ENCODE results near the gene CCNL1.
"Not testable (repeated sequence)": the region's sequence is repeated elsewhere in the genome, so short reads cannot be mapped to it uniquely, and the experiment has no call there.

CCNL1 gene

GRCh38 chr3:157182879-157183278 lies 22.9 kb upstream of the CCNL1 start:
- ATAC-seq (ENCODE audit: low read depth) (no peak), DNase-seq (ENCODE audit: low spot score) (no peak)
- Histone ChIP-seq H3K36me3 (ENCODE audit: low read depth) (no peaks in the 10 kb centered on the region), H3K27ac (ENCODE audit: poor library complexity, severe bottlenecking) (no peak overlapping the region), H3K4me1 (ENCODE audit: insufficient read depth, poor library complexity, severe bottlenecking) (no peaks in the 10 kb centered on the region), H3K4me3 (ENCODE audit: severe bottlenecking) (no peak overlapping the region), H3K27me3 (ENCODE audit: insufficient read depth, poor library complexity, severe bottlenecking) (no peaks in the 10 kb centered on the region), H3K9me3 (ENCODE audit: severe bottlenecking) (peaks cover 4% of the 10 kb centered on the region)
- peak; percentile 11 for TF ChIP-seq CTCF (IDR thresholded peaks at IDR 0.05; ENCODE audit: poor library complexity, severe bottlenecking)

GRCh38 chr3:157180262-157180661 lies 20.3 kb upstream of the CCNL1 start:
- DNase-seq (ENCODE audit: low spot score) (no peak), ATAC-seq (ENCODE audit: low read depth) (no peak)
- Histone ChIP-seq H3K36me3 (ENCODE audit: low read depth) (no peaks in the 10 kb centered on the region), H3K27ac (ENCODE audit: poor library complexity, severe bottlenecking) (no peak overlapping the region), H3K4me1 (ENCODE audit: insufficient read depth, poor library complexity, severe bottlenecking) (peaks cover 5% of the 10 kb centered on the region), H3K27me3 (ENCODE audit: insufficient read depth, poor library complexity, severe bottlenecking) (no peaks in the 10 kb centered on the region), H3K4me3 (ENCODE audit: severe bottlenecking) (no peak overlapping the region), H3K9me3 (ENCODE audit: severe bottlenecking) (no peaks in the 10 kb centered on the region)
- no peak for TF ChIP-seq CTCF (IDR thresholded peaks at IDR 0.05; ENCODE audit: poor library complexity, severe bottlenecking)

- H3K27me3 ChIP-seq (ENCODE audit: insufficient read depth, poor library complexity, severe bottlenecking) = no peaks in the 10 kb centered on the region
- no peak for DNase-seq (ENCODE audit: low spot score)
- H3K36me3 ChIP-seq (ENCODE audit: low read depth) = no peaks in the 10 kb centered on the region
- H3K9me3 ChIP-seq (ENCODE audit: severe bottlenecking) = no peaks in the 10 kb centered on the region
- ATAC-seq (ENCODE audit: low read depth) = no peak
- H3K27ac ChIP-seq (ENCODE audit: poor library complexity, severe bottlenecking) = no peak overlapping the region
- no peak overlapping the region for H3K4me3 ChIP-seq (ENCODE audit: severe bottlenecking)
- TF ChIP-seq CTCF (IDR thresholded peaks at IDR 0.05; ENCODE audit: poor library complexity, severe bottlenecking) = no peak
- peaks cover 5% of the 10 kb centered on the region for H3K4me1 ChIP-seq (ENCODE audit: insufficient read depth, poor library complexity, severe bottlenecking)
Observed at GRCh38 chr3:157179365-157179803, 19.4 kb upstream of the CCNL1 start.

GRCh38 chr3:157178503-157179364 lies 18.8 kb upstream of the CCNL1 start:
- not testable (repeated sequence) for DNase-seq (ENCODE audit: low spot score); H3K36me3 ChIP-seq (ENCODE audit: low read depth); H3K27me3 ChIP-seq (ENCODE audit: insufficient read depth, poor library complexity, severe bottlenecking); ATAC-seq (ENCODE audit: low read depth); H3K4me3 ChIP-seq (ENCODE audit: severe bottlenecking); H3K27ac ChIP-seq (ENCODE audit: poor library complexity, severe bottlenecking); H3K9me3 ChIP-seq (ENCODE audit: severe bottlenecking)
- peaks cover 10% of the 10 kb centered on the region for H3K4me1 ChIP-seq (ENCODE audit: insufficient read depth, poor library complexity, severe bottlenecking)

GRCh38 chr3:157177801-157178453 lies 18.0 kb upstream of the CCNL1 start:
- not testable (repeated sequence) for ATAC-seq (ENCODE audit: low read depth); H3K27ac ChIP-seq (ENCODE audit: poor library complexity, severe bottlenecking); H3K9me3 ChIP-seq (ENCODE audit: severe bottlenecking); H3K27me3 ChIP-seq (ENCODE audit: insufficient read depth, poor library complexity, severe bottlenecking); H3K4me3 ChIP-seq (ENCODE audit: severe bottlenecking); DNase-seq (ENCODE audit: low spot score); H3K36me3 ChIP-seq (ENCODE audit: low read depth)
- H3K4me1 ChIP-seq (ENCODE audit: insufficient read depth, poor library complexity, severe bottlenecking) = peaks cover 10% of the 10 kb centered on the region
